Hematopoietic multipotent progenitor cell treated with erythropoietin and hydrocortisone succinate and interleukin-3 and kit ligand, for 8 days (in vitro differentiated cells): ENCODE data around the gene NPAS4.
"Not testable (repeated sequence)": the region's sequence is repeated elsewhere in the genome, so short reads cannot be mapped to it uniquely, and the experiment has no call there.

Experiments
- DNase-seq: peaks from one replicate; pipeline ENCODE4 v3.0.0-alpha.2; 2015

NPAS4 gene

DNA sequence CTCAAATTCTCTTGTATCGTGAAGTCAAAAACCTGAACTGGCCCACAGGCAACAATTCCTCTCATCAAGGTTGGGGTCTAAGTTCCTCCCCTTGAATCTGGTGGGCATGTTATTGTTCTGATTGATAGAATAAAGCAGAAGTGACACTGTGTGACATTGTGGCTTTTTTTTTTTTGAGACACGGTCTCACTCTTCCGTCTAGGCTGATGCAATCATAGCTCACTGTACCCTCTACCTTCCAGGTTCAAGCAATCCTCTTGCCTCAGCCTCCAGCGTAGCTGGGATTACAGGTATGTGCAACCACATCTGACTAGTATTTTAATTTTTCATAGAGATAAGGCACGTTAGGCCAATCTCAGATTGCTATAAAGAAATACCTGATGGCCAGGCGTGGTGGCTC lies 37.0 kb downstream of the NPAS4 start:
- no peak for DNase-seq

- DNase-seq: no peak
Observed at GRCh38 chr11:66459138-66459778, 38.4 kb downstream of the NPAS4 start.

- DNase-seq: no peak
Observed at GRCh38 chr11:66462010-66462409, 41.2 kb downstream of the NPAS4 start.

DNA sequence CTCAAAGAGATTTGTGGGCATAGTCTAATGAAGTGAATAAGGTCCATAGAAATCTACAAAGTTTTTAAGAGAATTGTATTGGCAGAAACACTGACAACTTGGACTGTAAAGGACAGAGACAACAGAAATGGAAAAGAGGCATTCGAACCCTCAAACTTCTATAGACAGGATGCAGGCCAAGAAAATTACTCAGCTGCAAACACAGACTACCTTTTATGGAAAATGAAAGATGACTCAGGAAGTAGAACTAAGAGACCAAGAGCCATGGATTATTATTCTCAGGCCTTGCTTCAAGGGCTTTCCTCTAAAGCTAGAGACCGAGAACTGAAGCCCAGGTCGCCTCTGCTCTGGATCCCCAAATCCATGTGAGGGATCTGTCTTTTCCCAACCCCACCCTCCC lies 42.1 kb downstream of the NPAS4 start:
- DNase-seq: no peak

- DNase-seq: not testable (repeated sequence)
Observed at GRCh38 chr11:66464116-66464515, 43.3 kb downstream of the NPAS4 start.

GRCh38 chr11:66464916-66465315 lies 44.1 kb downstream of the NPAS4 start:
- no peak for DNase-seq

DNA sequence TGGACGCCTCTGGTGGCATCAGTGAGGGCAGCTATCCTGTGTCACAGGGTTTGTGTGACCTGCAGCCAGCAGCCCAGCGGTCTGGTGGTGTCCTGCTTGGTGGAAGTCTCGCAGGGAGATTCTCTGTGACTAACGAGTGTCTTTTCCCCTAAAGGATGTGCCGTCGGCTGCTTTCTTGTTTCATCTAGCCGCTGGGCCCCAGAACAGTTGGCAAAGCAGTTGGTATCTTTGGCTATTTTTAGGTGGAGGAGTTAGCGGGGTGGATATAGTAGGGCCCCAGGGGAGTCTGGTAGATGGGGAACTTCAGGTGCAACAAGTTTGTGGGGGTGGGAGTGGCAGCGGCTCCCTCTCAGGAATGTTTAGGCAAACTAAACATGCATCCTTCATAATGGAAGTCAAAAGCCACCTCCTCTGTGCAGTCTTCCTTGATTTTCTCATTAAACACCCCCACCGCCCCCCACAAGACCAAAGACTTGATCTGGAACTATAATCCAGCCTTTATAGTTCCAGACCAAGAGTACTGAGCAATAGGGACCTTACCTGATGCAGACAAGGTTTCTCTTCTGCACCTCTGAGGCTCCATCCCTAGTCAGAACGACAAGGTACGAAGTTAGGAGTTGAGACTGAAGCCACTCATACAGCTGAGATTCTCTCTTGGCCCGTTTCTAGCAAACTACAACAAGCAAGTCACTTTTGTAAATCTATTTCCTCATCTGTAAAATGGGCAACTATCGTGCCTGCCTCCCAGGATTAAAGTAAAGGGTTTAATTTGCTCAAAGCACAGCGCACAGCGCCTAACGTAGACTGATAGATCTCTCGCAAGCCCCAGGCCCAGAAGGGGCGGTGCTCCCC lies 44.8 kb downstream of the NPAS4 start:
- DNase-seq: no peak

DNA sequence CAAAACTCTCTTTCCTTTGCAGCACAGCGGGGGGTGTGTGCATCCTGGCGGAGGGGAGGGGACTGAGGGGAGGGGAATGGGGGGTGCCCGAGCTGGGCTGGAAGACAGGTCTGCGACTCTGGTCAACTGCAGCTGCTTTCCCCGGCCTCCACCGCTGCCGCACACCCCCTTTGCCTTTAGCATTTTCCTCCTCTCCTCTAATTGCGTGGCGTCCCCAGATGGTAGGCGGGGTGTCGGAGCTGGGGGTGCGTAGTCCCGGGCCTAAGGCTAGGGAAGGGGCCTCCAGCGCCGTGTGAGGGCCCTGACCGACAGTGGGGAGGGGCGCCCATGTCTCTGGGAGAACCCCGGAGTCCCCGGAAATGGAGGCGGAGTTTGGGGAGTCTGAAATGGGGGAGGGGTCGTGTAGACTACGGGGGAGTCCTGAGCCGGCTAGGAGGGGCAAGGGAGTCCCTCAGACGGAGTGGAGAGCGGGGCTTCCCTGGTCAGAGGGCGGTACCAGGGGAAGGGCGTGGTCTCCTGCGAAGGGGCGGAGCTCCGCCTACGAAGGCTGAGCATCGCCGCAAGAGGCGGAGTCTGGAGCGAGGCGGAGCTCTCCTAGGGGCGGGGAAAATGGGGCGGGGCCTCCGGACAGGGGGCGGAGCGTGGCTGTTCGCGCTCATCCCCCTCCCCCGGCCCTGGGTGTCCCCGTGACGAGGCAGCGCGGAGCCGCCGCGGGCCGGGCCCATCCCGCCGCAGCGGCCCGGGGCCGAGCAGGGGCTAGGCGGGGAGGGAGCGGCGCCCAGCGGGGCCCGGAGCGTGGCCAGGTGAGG lies 45.6 kb downstream of the NPAS4 start, which contains the start of gene PELI3:
Gene PELI3, plus strand, starts transcription at position 681 of the 809 bp plus-strand sequence. CDS start 1,224 bp downstream, outside the sequence.
- DNase-seq: peak; percentile 82

DNA sequence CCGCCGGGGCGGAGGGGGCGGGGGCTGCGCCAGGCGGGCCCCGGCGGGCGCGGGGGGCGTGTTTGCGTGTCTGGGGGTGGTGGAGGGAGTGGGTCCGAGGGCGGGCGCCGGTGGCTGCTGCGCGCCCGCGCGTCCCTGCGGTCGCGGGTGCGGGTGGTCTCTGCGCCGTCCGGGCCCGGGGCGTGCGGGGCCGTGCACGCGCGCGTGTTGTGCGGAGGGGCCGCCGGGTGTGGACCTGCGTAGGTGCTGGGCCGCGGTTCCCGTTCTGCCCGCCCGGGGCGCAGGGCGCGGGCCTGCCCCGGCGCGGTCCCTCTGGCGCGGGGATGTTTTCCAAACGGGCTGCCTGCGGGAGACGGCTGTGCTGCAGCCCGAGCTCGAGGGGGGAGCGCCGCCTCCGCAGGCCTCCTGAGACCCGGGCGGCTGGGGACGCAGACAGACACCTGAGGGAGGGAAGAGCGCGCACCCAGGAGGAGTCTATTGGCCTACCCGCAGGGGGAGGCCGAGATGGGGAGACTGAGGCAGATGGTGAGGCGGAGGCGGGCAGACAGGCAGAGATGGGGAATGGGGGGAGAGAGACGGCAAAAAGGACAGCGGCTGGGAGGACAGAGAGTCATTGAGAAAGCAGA lies 46.3 kb downstream of the NPAS4 start:
- no peak for DNase-seq

- DNase-seq: peak; percentile 41
Observed at GRCh38 chr11:66467756-66468155, 46.9 kb downstream of the NPAS4 start.

DNA sequence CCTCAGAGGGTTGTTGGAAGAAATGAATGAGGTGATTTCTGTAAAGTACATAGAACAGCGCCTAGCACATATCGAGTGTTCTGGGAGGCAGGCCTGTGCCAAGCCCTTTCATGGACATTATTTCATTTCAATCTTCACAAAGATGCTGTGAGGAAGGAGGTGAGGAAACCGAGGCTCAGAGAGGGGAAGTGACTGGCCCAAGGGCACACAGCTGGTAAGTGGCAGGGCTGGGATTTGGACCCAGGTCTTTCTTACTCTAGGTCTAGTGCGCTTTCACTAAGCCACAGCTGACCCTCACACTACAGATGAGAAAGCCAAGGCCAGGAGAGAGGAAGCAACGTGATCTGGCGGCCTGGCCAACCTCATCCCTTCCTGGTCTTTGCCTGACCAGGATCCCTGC lies 47.9 kb downstream of the NPAS4 start:
- DNase-seq: no peak

DNA sequence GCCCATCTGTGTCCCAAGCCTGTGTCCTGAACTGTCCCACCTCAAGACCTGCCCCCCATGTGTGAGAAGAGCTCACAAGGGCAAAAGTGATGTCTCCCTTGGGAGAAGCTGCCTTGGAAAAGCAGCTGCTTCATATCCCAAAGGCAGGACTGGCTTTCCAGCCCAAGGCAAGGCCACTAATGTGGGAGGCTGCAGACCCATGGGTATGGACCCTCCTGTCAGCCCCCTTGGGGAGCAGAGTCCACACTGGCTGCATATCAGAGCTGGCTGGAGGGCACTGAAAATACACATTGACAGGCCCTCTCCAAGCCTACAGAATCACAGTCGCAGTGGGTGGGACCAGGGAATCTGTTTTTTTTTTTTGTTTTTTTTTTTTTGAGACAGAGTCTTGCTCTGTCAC lies 48.6 kb downstream of the NPAS4 start:
- no peak for DNase-seq

- no peak for DNase-seq
Observed at GRCh38 chr11:66470015-66470414, 49.2 kb downstream of the NPAS4 start.

- DNase-seq: no peak
Observed at GRCh38 chr11:66471142-66471541, 50.3 kb downstream of the NPAS4 start.

GRCh38 chr11:66472054-66472453 lies 51.2 kb downstream of the NPAS4 start:
- DNase-seq: no peak

- DNase-seq: no peak
Observed at GRCh38 chr11:66473167-66473566, 52.3 kb downstream of the NPAS4 start.

DNA sequence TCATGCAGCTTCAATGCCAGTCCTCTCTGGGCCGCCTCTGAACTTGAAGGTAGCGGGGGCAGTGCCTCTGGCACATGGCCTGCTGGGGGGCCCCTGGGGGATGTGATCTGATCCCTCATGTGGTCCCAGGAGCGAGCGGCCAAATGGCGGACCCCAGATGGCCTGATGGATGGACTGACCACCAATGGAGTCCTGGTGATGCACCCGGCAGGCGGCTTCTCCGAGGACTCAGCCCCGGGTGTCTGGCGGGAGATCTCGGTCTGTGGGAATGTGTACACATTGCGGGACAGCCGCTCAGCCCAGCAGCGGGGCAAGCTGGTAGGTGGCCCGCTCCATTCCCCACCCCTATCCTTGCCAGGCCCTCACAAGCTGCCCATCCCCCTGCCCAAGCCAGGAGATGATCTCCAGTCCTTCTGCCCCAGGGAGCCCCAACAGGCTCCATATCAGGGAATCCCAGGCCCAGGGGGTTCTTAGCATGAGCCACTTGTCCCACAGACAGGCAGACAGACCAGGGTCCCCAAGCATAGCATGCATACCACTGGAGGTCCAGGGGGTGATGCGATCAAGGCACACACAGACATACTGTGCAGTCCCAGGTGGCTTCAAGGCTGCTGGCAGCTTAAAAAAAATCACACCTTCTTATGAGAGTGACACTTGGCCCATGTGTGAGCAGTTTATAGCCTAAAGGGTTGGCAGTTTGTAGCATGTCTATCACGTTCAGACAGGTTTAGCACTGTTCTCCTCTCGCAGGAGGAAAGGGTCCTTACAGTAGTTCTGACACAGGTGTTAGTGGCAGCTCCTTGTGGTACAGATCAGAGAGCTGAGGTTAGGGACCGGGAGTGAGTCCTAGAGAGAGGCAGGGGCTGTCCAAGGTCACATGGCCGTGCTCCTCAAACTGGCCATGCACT lies 53.0 kb downstream of the NPAS4 start:
- no peak for DNase-seq

- DNase-seq: no peak
Observed at GRCh38 chr11:66475349-66476172, 54.7 kb downstream of the NPAS4 start.
